Stomach (tissue), 4 donors: Measurements from ENCODE around the gene SSR1.

ENCODE experiments used
- POLR2A ChIP-seq, 4 donors: fragments of 450-650 bp; IDR thresholded peaks; one replicate each; pipeline ENCODE4 v1.6.1; 2016; ENCODE audit warnings: antibody characterized with exemption in 4 of 4, control low read depth in 2 of 4, mild to moderate bottlenecking in 1 of 4, moderate library complexity in 1 of 4
- POLR2AphosphoS5 ChIP-seq, 3 donors: sonication (generic); formaldehyde crosslinking; IDR thresholded peaks; one replicate each; pipeline ENCODE4 v1.6.1; 2016; ENCODE audit warnings: antibody characterized with exemption in 3 of 3
- TF ChIP-seq, protein P1 (sequence below), 7 experiments: fragments of 450-650 bp in 4 of 7; fragments of 200-600 bp in 3 of 7; sonication (generic) in 3 of 7; IDR thresholded peaks; one replicate each; pipeline ENCODE4 v1.5.1; 2016 to 2019; ENCODE audit warnings: antibody characterized with exemption in 7 of 7, control low read depth in 2 of 7, mild to moderate bottlenecking in 1 of 7

GRCh38 chr6:7258231-7258763, 54.7 kb downstream of the SSR1 start:
- no peak for TF ChIP-seq POLR2AphosphoS5 (IDR thresholded peaks at IDR 0.05)
- TF ChIP-seq, protein P1, sequence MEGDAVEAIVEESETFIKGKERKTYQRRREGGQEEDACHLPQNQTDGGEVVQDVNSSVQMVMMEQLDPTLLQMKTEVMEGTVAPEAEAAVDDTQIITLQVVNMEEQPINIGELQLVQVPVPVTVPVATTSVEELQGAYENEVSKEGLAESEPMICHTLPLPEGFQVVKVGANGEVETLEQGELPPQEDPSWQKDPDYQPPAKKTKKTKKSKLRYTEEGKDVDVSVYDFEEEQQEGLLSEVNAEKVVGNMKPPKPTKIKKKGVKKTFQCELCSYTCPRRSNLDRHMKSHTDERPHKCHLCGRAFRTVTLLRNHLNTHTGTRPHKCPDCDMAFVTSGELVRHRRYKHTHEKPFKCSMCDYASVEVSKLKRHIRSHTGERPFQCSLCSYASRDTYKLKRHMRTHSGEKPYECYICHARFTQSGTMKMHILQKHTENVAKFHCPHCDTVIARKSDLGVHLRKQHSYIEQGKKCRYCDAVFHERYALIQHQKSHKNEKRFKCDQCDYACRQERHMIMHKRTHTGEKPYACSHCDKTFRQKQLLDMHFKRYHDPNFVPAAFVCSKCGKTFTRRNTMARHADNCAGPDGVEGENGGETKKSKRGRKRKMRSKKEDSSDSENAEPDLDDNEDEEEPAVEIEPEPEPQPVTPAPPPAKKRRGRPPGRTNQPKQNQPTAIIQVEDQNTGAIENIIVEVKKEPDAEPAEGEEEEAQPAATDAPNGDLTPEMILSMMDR (IDR thresholded peaks at IDR 0.05): no peak
- no peak for TF ChIP-seq POLR2A (IDR thresholded peaks at IDR 0.05)
